NB4 (cell line): ENCODE measurements around the gene MAPK8IP1.

Experiments
- DNase-seq: peaks from one replicate; pipeline ENCODE4 v3.0.0; 2010; ENCODE audit warnings: low read depth
- H3K4me3 ChIP-seq: one replicate; pipeline ENCODE4 v1.5.1; 2011; ENCODE audit warnings: mild to moderate bottlenecking, low read depth, low read length, moderate library complexity
- CTCF ChIP-seq: IDR thresholded peaks from one replicate; pipeline ENCODE4 v1.5.1; 2012; ENCODE audit warnings: low read depth, low read length
- MAX ChIP-seq: IDR thresholded peaks from 2 replicates; pipeline ENCODE4 v1.6.1; 2011; ENCODE audit warnings: low read depth, low read length
- MYC ChIP-seq: IDR thresholded peaks from 2 replicates; pipeline ENCODE4 v1.6.1; 2011; ENCODE audit warnings: low read depth, low read length
- POLR2A ChIP-seq: IDR thresholded peaks from 2 replicates; pipeline ENCODE4 v1.6.1; 2011; ENCODE audit warnings: mild to moderate bottlenecking; ENCODE audit not compliant: insufficient read length; ENCODE audit errors: extremely low read depth

Gene MAPK8IP1

DNA sequence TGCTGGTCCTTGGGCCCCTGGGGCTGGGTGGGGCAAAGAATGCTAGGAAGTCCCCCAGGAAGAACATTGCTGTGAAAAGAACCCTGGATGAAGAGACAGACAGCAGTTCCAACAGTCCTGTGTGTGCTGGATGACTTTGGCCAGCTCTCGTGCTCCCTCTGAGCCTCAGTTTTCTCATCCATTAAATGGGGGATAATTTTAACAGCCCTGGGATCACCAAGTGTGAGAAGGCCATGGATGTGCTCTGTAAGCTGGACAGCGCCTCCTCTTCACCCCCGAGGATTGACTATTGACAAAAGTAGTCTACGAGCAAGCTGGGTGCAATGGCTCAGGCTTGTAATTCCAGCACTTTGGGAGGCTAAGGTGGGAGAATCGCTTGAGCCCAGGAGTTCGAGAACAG lies 39.5 kb downstream of the MAPK8IP1 start:
- no peak for DNase-seq
- no peak for TF ChIP-seq POLR2A
- no peak for TF ChIP-seq MYC
- TF ChIP-seq MAX = no peak
- no peak for TF ChIP-seq CTCF
- no peak overlapping the region for H3K4me3 ChIP-seq

DNA sequence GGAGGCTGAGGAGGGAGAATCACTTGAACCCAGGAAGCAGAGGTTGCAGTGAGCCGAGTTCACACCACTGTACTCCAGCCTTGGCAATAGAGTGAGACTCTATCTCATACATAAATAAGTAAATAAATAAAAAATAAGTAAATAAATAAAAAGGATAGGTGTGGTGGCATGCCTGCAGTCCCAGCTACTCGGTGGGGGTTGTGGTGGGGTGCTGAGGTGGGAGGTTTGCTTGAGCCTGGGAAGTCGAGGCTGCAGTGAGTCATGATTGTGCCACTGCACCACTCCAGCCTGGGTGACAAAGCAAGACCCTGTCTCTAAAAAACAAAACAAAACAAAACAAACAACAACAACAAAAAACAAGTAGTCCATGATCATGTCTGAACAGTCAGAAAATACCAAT lies 40.1 kb downstream of the MAPK8IP1 start:
- no peak for DNase-seq
- H3K4me3 ChIP-seq = no peak overlapping the region
- TF ChIP-seq MYC (no peak), MAX (no peak), POLR2A (no peak), CTCF (no peak)

GRCh38 chr11:45926001-45926401 lies 40.5 kb downstream of the MAPK8IP1 start:
- TF ChIP-seq CTCF = no peak
- TF ChIP-seq MAX = no peak
- no peak for TF ChIP-seq MYC
- TF ChIP-seq POLR2A = no peak
- H3K4me3 ChIP-seq = no peak overlapping the region
- DNase-seq = no peak

GRCh38 chr11:45926536-45927331 lies 41.3 kb downstream of the MAPK8IP1 start:
- no peak for DNase-seq
- no peak overlapping the region for H3K4me3 ChIP-seq
- TF ChIP-seq MAX (no peak), POLR2A (no peak), CTCF (no peak), MYC (no peak)

- H3K4me3 ChIP-seq = no peak overlapping the region
- TF ChIP-seq POLR2A (no peak), MYC (peak; percentile 39; the same call in 1 of the 2 replicates), CTCF (no peak), MAX (peak; percentile 52)
- peak; percentile 47 for DNase-seq
Measured at GRCh38 chr11:45927332-45927683, 41.9 kb downstream of the MAPK8IP1 start.

DNA sequence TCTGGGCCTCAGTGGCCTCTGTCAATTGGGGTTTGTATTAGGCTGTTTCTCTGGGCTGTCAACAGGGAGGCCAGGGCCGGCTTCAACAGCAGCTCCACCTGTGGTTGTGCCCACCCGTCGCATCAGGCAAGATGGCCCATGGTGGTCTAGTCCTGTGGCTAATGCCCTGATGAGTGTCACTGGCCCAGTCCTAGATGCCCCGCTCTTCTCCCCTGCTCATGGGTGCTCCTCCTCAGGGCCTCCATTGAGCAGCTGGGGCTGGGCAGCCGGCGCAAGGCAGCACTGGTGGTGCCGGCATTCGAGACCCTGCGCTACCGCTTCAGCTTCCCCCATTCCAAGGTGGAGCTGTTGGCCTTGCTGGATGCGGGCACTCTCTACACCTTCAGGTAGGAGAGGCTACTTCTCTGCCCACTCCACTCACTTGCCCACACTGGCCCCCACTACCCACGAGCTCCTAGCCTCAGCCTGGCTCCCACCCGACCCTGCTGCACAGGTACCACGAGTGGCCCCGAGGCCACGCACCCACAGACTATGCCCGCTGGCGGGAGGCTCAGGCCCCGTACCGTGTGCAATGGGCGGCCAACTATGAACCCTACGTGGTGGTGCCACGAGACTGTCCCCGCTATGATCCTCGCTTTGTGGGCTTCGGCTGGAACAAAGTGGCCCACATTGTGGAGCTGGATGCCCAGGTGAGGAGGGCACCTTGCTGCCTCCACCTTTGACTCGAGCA lies 42.4 kb downstream of the MAPK8IP1 start:
- TF ChIP-seq CTCF (no peak), MYC (no peak), POLR2A (no peak), MAX (no peak)
- no peak for DNase-seq
- H3K4me3 ChIP-seq = no peak overlapping the region
